GM20431 (cell line): Measurements from ENCODE around the gene SLIT3.

Experiments used
- in situ Hi-C: fragments of 300-500 bp; cut with MseI, MboI; formaldehyde crosslinking; loops from one replicate; pipeline ENCODE4 v1.15.0; 2020; ENCODE audit warnings: low sequenced_read_pairs; ENCODE audit not compliant: unreplicated experiment

Gene SLIT3

GRCh38 chr5:169272731-169273427 is 28.1 kb downstream of the SLIT3 start:
- in situ Hi-C loops, result no loop called here

- in situ Hi-C loops, result no loop called here
Observed at GRCh38 chr5:169272111-169272510, 28.8 kb downstream of the SLIT3 start.

- in situ Hi-C loops, result no loop called here
Observed at GRCh38 chr5:169270827-169271226, 30.1 kb downstream of the SLIT3 start.

- in situ Hi-C loops, result no loop called here
Observed at GRCh38 chr5:169268019-169268418, 32.9 kb downstream of the SLIT3 start.

- in situ Hi-C loops, result no loop called here
Observed at GRCh38 chr5:169265888-169266287, 35.1 kb downstream of the SLIT3 start.

- in situ Hi-C loops, result no loop called here
Observed at GRCh38 chr5:169263591-169263990, 37.3 kb downstream of the SLIT3 start.

- in situ Hi-C loops, result no loop called here
Observed at GRCh38 chr5:169260896-169261569, 39.9 kb downstream of the SLIT3 start.

- in situ Hi-C loops, result no loop called here
Observed at GRCh38 chr5:169258372-169259000, 42.5 kb downstream of the SLIT3 start.

- in situ Hi-C loops, result no loop called here
Observed at GRCh38 chr5:169256191-169256590, 44.7 kb downstream of the SLIT3 start.

- in situ Hi-C loops, result no loop called here
Observed at GRCh38 chr5:169253071-169253470, 47.9 kb downstream of the SLIT3 start.

- in situ Hi-C loops, result no loop called here
Observed at GRCh38 chr5:169251333-169252084, 49.4 kb downstream of the SLIT3 start.

- in situ Hi-C loops, result no loop called here
Observed at GRCh38 chr5:169250887-169251286, 50.1 kb downstream of the SLIT3 start.

- in situ Hi-C loops, result no loop called here
Observed at GRCh38 chr5:169248996-169249395, 51.9 kb downstream of the SLIT3 start.

- in situ Hi-C loops, result no loop called here
Observed at GRCh38 chr5:169248550-169248949, 52.4 kb downstream of the SLIT3 start.

GRCh38 chr5:169244812-169245211 is 56.1 kb downstream of the SLIT3 start:
- in situ Hi-C loops, result no loop called here

GRCh38 chr5:169243651-169244422 is 57.1 kb downstream of the SLIT3 start:
- in situ Hi-C loops, result no loop called here

GRCh38 chr5:169242849-169243186 is 58.1 kb downstream of the SLIT3 start:
- in situ Hi-C loops, result no loop called here

- in situ Hi-C loops, result no loop called here
Observed at GRCh38 chr5:169242175-169242848, 58.6 kb downstream of the SLIT3 start.

- in situ Hi-C loops, result no loop called here
Observed at GRCh38 chr5:169229342-169229892, 71.5 kb downstream of the SLIT3 start.
